AG09319 (cell line): ENCODE results near the gene VAV2.

ENCODE experiments used
- DNase-seq: peaks from one replicate; pipeline ENCODE4 v3.0.0-alpha.2; 2010; ENCODE audit warnings: low read depth; ENCODE audit errors: extremely low read depth
- TF ChIP-seq, protein P1 (sequence below): IDR thresholded peaks from 2 replicates; pipeline ENCODE4 v1.5.1; 2011; ENCODE audit warnings: low read depth, mild to moderate bottlenecking, inconsistent platforms, low read length, moderate library complexity

Gene VAV2

DNA sequence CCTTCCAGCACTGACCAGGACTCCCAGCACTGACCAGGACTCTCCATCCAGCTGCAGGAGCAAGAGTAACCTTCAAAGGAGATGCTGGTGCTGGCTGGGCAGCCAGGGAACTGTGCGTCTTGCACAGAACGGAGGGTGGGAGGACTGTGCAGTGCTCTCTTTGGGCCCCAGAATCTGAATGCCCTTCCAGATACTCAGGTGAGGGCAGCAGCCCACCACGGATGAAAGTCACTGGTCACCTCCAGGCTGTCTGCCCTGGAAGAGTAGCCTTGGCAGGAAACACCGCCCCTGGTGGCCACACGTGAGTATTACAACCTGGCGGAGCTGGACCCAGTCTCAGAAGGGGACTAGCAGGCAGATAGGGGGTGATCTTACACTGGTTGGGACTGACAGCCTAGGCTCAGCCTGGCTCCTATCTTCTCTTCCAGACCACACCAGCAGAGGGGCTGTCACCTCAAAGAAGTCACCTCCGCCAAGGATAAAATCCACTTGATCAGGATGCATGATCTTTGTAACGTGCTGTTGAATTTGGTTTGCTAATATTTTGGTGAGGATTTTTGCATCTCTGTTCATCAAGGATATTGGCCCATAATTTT, 249.2 kb downstream of the VAV2 start:
- DNase-seq: no peak
- TF ChIP-seq, protein P1, sequence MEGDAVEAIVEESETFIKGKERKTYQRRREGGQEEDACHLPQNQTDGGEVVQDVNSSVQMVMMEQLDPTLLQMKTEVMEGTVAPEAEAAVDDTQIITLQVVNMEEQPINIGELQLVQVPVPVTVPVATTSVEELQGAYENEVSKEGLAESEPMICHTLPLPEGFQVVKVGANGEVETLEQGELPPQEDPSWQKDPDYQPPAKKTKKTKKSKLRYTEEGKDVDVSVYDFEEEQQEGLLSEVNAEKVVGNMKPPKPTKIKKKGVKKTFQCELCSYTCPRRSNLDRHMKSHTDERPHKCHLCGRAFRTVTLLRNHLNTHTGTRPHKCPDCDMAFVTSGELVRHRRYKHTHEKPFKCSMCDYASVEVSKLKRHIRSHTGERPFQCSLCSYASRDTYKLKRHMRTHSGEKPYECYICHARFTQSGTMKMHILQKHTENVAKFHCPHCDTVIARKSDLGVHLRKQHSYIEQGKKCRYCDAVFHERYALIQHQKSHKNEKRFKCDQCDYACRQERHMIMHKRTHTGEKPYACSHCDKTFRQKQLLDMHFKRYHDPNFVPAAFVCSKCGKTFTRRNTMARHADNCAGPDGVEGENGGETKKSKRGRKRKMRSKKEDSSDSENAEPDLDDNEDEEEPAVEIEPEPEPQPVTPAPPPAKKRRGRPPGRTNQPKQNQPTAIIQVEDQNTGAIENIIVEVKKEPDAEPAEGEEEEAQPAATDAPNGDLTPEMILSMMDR: peak; percentile 98

DNA sequence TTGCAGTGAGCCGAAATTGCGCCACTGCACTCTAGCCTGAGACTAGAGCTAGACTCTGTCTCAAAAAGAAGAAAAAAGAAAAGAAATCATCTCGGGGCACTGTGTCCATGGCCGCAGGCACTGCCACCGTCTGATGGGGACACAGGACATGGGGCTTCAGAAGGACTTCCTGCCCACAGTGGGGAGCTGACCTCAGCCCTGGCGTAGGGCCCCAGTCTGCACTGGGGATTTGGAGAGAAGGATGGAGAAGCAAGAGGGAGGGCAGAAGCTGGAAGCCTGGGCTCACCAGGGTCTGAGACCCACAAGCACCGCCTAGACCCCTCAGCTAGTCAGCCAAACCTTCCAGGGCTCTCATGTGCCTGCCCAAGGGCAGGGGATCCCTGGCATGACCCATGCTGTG, 249.9 kb downstream of the VAV2 start:
- DNase-seq: no peak
- TF ChIP-seq, protein P1: no peak

DNA sequence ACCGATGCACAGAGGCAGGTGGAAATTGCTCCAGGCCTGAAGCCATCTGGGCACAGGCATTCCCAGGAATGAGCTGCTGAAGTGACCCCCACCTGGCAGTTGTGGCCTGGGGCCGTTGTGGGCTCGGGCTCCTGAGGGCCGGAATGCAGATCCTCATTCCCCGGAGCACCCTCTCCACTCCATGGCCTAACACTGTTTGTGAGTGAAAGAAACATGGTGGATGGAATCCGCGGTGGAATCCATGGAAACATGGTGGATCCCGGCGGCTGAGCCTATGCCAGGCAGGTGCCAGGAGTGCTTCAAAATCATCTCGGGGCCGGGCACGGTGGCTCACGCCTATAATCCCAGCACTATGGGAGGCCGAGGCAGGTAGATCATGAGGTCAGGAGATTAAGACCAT, 250.4 kb downstream of the VAV2 start:
- TF ChIP-seq, protein P1: no peak
- no peak for DNase-seq

DNA sequence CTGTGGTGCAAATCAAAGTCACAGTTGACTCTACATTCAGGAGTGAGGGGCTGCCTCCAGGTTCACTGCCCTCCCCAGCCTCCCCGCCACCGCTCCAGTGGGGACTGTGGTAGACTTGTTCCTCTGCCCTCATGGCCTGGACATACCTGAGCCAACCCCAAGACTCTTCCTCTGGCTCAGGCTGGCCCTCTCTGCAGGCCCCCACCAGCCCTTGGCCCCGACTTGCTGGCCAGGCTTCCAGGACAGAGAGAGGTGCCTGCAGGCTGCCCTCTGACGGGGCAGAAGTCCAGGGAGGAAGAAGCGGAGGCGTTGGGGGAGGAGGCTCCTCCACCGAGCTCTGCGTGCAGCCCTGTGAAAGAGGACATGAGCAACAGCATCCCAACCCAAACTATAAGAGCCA, 251.2 kb downstream of the VAV2 start:
- DNase-seq: no peak
- TF ChIP-seq, protein P1: no peak

DNA sequence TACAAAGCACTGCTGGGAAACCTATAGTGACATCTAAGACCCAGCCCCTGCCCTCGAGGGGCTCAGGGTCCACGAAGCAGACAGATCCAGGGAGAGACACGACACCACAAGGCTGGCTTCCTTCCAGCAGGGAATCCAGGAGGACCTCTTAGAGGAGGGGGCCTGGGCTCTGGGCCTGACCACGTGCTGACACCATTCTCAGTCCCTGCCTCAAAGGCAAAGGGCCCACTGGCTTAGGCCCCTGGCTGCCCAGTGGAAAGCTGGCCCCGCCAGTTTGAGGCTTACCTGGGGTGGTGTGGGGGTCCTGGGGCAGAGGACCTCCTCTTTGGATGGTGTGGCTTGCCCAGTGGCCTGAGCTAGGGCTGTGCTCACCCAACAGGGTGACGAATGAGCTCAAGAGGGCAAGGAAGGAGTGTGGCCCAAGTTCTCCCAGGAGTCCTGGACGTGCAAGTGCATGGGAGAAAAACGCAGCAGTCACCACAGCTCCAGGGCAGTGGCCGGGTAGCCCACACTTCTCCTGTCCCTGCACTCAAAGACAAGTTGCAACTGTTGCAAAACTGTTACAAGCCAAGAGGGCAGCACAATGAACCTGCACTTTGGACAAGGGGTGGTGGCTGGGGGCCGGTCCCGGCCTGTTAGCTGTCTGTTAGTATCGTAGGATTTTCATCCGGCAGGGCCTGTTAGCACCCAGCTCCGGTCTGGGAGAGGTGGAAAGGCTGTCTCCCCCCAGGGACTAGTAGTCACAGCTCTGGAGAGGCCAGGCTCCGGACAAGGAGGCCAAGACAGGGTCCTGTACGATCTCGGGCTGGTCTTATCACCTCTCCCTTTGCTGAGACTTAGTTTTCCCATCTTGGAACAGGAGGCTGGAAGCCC, 252.5 kb downstream of the VAV2 start:
- TF ChIP-seq, protein P1: no peak

DNA sequence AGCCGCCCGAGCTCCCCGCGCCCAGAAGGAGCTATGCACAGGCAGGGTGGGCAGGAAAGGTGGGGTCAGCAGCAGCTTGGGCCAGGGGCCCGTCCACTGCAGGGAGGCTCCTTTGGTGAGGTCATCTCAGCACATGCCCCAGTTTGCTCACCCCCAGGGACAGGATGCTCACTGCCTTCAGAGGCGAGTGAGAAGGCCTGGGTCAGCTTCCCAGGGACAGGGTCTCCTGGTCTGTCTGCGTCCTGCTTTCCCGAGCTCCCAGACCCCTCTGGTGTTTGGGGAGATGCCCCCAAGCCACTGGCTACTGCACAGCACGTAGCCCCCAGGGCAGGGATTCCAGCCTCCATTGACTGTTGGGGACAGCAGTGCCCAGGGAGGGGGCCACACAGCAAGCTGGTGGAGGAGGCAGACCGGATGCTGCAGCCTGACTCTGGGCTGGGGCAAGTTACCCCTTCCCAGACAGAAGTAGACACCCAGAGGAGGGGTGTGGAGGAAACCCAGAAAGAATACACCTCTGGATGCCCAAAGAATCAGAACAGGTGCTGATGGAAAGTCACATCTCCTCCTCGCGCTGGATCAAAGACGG, 253.4 kb downstream of the VAV2 start:
- TF ChIP-seq, protein P1: no peak
- no peak for DNase-seq

More for the DNA sequence above, 252.5 kb downstream of the VAV2 start:
- no peak for DNase-seq
